NCI-H1417 (cell line): ENCODE results near the gene ABCA7.

Source experiments
- DNase-seq, 3 experiments: peaks; one replicate each; lab custom pipeline; 2025; lab: John Stamatoyannopoulos, UW

ABCA7 gene

DNA sequence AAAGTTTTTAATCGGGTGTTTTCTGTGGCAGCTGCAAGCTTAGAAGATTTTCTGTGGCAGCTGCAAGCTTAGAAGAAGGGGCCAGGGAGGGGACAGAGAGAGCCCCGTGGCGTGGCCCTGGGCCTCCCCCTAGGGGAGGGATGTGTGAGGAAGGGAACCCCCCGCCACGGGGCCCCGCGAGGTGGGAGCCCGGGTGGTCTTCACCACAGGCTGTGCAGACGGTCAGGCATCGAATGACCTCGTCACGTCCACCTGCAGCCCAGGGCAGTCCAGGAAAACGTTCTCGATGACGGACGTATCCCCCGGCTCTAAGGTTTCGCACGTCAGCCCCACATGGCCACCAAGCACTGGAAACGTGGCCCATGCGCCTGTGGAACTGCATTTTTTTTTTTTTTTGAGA, 46.7 kb downstream of the ABCA7 start:
- DNase-seq, result no peak

DNA sequence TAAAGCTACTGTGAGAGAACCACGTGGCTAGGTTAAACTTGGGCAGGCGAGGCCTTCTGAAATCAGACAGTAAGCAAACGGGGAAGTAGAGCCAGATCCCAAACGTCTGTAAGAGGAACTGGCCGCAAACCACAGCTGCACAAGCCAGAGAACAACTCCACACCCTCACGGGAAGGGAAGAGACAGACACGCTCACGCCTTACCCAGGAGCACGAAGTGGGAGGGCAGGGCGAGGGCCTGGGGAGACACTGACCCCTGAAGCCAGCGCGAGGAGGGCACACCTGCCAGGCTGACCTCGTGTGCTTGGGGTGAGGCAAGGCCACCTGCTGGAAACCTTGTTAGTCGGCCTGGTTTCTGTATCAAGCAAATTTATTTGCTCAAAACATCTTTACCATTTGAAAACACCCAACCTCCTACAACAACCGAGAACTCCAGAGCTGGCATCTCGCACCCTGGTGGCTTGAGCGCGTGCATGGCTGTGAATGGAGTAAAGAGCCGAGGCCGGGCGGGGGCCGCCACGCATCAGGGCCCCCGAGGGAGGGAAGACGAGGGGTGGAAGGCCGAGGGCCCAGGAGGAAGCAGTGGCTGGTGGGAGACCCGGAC, 48.0 kb downstream of the ABCA7 start:
- no peak for DNase-seq

DNA sequence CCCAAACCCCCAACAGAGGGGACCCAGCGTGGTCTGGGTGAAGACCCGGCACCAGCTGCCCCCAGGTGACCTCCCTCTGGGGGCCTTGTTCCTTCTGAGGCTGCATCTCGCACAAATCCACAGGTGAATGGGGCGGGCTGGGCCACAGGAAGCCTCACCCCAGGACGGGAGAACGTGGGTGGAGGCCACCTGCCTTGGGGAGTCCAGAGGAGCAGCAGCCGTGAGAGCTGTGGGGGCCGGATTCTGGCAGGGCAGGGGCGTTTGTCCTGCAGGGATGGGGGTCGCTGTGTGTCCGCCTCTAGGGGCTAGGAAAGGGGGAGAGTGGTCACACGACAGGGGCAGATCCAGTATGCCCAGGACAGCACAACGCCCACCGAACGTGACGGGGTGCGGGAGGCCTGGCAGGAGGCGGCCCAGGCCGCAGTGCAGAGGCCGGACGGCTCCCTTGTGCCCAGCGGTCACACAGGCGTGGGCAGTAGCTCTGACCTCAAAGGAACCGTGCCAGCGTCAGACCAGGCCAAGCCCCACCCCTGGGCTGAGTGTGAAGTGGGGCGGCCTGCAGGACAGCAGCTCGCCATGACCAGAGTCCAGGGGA, 48.6 kb downstream of the ABCA7 start:
- no peak for DNase-seq

- DNase-seq, result no peak
Observed at GRCh38 chr19:1089126-1089771, 49.3 kb downstream of the ABCA7 start.

DNA sequence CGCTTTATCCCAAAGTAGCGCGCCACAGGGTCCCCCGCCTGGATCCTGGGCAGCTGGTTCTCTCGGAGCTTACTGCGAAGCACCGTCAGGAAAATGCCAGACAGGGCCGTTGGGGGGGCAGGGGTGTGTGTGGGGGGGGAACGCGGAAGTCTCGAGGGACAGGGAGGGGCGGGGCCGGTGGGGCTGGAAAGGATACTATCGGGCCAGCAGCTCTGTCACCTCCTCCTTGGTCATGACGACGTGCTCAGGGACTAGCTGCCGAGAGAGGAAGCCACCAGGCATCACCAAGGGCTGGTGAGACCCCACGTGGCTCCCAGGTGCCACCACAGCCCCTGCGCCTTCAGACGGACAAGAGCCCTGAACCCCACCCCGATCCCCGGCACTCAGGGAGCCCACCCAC, 50.0 kb downstream of the ABCA7 start:
- no peak for DNase-seq

DNA sequence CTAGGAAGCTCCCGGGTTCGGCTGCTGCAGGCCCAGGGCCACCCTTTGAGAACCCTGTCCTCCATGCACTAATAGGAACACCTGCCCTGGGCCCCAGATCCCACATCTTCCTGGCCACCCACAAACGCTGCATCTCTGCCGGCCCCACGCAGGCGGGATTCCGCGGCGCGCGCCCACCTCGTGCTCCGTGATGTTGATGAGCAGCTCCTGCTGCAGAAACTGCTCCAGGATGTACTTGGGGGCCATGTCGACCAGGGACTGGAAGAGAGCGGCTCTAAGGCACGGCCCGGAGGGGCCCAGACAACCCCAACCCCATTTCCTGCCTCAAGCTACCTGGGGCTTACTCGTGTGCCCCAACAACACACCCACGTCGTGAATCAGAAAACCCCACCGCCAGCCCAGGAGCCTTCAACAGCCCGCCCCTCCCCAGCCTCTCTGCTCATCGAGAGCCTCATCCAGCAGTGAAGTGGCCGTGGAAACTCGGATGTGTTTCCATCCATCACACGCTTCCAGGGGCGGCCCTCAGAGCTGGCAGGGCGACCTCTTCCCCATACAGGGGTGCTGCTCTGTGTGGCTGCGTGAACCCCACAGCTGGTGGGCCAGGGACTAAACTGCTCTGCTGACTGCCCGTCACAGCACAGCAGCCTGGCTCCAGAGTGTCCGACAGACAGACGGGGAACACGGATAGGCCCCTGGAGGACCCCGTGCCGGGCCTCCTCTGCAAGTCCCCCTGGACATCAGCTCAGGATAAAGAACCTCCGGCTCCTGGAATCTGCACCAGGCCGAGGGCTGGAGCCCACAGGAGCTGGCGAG, 51.0 kb downstream of the ABCA7 start:
- DNase-seq, result no peak

- no peak for DNase-seq
Observed at GRCh38 chr19:1091544-1092175, 51.8 kb downstream of the ABCA7 start.

GRCh38 chr19:1093330-1093729, 53.4 kb downstream of the ABCA7 start:
- DNase-seq, result no peak

DNA sequence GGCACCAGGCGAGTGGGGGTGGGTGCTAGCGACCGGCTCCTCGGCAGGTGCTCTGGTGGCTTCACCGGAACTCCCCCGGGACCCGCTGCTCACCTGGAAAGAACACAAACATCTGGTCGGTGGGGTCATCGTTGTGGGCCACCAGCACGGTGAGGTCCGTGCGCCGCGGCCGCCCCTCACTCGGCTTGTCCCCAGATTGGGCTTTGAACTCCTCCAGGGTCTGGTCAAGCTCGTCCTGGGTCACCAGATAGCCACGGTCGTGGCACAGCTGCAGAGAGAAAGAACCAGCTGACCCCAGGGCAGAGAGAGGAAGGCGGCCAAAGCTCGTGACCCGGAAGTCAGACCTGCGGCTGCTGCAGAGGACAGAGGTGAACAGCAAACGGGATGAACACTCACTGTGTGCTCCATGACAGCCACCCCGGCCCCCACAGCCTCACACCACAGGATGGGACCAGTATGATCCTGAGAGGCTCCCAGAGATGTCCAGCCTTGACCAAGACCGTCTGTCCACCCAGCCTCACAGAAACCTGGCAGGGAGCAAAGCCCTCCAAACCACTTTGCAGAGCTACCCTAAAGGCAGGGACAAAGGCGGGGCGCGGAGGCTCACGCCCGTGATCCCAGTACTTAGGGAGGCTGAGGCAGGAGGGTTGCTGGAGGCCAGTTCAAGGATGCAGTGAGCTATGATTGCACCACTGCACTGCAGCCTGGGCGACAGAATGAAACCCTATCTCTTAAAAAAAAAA, 54.1 kb downstream of the ABCA7 start:
- DNase-seq, result no peak

DNA sequence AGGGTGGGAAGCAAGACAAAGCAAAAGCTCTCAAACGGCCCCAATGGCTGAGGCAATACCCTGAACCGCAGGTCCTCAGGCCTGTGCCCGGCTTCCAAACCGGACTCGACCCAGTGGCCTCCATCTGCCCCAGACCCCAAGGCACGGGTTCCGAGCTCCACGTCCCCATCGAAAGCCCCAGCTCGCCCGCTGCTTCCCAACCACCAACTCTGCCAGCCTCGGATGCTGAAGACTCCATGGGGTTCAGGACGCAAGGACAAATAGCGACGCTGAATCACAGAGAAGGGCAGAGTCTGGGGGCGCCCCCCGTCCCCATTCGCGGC, 54.7 kb downstream of the ABCA7 start:
- no peak for DNase-seq

- DNase-seq, result peak; percentile 99 to 100 (median 99)
Observed at GRCh38 chr19:1094978-1095701, 55.2 kb downstream of the ABCA7 start, which contains the start of gene POLR2E. POLR2E (minus strand) TSS chr19:1095375; CDS start chr19:1095315, 60 bp downstream.

DNA sequence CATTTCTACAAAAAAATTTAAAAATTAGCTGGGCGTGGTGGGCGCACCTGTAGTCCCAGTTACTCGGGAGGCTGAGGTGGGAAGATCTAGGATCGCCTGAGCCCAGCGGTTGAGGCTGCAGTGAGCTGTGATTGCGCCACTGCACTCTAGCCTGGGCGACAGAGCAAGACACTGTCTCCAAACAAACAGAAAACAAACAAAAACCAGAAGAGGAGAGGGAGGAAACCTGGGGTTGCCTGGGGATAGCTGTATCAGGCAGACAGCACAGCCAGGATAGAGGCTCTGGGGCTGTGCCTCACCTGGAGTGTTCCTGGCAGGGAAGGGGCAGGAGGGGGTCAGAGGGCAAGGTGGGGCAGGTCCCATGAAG, 57.9 kb downstream of the ABCA7 start:
- DNase-seq, result peak in 2 of 3 experiments; percentile 46 to 68

DNA sequence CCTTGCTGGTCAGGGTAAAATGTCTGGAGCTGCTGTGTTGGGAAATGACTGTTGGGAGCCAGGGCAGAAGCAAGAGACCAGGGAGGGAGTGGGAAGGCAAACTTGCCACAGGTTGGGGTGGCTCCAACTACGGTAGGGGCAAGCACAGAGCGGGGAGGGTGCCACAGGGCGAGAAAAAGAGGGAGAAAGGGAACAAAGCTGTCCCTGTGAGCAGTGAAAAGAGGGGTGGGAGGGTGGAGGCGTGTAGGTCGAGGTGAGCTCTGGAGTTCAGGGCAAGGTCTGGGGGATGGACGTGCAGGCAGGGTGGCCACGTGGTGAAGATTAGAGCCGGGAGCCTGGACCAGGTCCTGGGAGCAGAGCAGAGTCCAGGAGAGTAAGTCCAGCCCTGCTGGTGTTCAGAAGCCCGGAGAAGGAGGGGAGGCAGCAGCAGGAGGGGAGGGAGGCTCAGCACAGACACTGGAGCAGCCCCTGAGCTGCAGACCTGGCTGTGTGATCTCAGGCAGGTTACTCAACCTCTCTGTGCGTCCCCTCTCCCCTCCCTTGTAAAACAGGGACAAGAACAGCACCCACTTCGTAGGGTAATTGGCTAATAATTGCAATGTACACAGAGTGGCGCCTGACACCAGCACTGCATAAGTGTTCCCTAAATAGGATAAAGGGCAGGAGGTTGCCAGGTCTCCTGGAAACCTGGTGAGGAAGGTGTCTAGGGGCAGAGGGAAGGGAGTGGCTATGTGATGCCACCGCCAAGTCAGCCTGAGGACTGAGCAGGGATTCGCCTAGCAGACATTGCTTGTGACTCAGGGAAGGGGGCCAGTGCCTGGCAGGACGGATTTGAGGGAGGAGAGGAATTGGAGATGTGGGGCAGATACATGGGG, 58.5 kb downstream of the ABCA7 start:
- peak in 2 of 3 experiments; percentile 91 to 98 for DNase-seq

- no peak for DNase-seq
Observed at GRCh38 chr19:1101337-1101698, 61.4 kb downstream of the ABCA7 start.

DNA sequence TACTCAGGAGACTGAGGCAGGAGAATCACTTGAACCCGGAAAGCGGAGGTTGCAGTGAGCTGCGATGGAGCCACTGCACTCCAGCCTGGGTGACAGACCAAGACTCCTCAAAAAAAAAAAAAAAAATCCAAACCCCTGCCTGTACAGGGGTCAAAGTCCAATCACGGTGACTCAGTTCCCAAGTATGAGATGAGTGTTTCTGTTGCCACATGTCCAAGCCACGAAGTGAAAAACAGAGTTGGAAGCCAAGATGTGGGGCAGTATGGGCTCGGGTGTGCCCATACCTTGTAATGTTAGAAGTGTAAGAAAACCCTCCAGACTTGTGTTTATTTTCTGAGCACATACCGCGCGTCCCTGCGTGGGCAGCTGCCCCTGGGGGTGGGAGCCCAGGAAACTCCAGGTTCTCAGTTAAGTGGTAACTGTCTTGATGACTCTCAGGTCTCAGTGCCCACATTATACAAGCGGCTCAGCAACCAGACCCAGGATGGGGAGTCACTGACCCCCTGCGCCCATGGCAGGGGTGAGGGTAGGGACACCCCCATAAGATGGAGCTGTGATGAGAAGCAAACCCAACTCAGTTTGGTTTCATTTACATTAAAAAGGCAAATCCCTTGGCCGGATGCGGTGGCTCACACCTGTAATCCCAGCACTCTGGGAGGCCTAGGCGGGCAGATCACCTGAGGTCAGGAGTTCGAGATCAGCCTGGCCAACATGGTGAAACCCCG, 62.7 kb downstream of the ABCA7 start:
- no peak for DNase-seq

DNA sequence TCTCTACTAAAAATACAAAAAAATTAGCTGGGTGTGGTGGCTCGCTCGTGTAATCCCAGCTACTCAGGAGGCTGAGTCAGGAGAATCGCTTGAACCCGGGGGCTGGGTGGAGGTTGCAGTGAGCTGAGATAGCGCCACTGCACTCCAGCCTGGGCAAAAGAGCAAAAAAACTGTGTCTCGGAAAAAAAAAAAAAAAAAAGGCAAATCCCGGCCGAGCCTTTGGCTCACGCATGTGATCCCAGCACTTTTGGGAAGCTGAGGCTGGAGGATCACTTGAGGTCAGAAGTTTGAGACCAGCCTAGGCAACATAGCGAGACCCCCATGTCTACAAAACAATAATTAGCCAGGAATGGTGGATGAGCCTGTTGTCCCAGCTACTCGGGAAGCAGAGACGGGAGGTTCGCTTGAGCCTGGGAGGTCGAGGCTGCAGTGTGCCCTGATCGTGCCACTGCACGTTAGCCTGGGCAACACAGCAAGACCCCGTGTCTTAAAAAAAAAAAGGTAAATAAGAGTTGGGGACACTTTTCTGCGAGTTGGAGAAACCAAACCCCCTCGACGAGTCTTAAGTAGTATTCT, 63.3 kb downstream of the ABCA7 start:
- no peak for DNase-seq

GRCh38 chr19:1103708-1104310, 63.9 kb downstream of the ABCA7 start, which contains the start of gene GPX4:
GPX4 (plus strand) TSS chr19:1103994; CDS start chr19:1104044, 50 bp downstream.
- DNase-seq, result peak; percentile 100

DNA sequence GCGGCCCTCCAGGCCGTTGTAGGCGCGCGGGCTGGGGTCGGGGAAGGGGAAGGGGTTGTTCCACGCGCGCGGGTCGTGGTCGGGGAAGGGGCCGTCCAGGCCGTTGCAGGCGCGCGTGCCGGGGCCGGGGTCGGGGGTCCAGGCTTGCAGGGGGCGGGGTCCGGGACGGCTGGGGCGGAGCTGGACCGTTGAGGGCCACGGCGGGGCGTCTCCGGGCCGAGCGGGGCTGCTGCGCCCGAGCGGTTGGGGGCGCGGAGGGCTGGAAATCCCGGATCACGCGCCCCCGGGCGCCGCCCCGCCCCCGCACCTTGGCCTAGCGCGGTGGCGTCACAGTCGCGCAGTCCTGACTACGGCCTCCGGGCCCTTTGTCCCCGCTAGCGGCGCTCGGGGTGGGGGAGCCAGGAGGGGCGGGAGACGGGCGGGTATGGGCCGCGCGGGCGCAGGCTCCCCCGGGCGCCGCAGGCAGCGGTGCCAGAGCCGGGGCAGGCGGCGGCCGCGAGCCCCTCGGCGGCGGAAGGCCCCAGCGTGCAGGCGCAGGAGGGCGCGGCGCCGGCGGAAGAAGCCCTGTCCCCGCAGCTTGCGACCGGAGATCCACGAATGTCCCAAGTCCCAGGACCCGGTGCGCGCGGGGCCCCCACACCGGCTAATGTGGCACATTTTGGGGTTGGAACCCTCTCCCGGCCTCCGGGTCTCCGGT, 64.6 kb downstream of the ABCA7 start:
- peak; percentile 69 to 91 (median 91) for DNase-seq
